ENCODE data around the gene IMMP1L.

- TF ChIP-seq, protein P1, sequence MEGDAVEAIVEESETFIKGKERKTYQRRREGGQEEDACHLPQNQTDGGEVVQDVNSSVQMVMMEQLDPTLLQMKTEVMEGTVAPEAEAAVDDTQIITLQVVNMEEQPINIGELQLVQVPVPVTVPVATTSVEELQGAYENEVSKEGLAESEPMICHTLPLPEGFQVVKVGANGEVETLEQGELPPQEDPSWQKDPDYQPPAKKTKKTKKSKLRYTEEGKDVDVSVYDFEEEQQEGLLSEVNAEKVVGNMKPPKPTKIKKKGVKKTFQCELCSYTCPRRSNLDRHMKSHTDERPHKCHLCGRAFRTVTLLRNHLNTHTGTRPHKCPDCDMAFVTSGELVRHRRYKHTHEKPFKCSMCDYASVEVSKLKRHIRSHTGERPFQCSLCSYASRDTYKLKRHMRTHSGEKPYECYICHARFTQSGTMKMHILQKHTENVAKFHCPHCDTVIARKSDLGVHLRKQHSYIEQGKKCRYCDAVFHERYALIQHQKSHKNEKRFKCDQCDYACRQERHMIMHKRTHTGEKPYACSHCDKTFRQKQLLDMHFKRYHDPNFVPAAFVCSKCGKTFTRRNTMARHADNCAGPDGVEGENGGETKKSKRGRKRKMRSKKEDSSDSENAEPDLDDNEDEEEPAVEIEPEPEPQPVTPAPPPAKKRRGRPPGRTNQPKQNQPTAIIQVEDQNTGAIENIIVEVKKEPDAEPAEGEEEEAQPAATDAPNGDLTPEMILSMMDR (IDR thresholded peaks at IDR 0.05 in 2 of 3, conservative IDR thresholded peaks at IDR 0.05 in 1 of 3; ENCODE audit: borderline replicate concordance in 1 of 3, insufficient read depth in 1 of 3, low read depth in 2 of 3, low read length in 2 of 3), result no peak
- no peak for TF ChIP-seq POLR2AphosphoS5 (IDR thresholded peaks at IDR 0.05; ENCODE audit: low read depth, low read length)
- no peak for TF ChIP-seq EZH2 (IDR thresholded peaks at IDR 0.05)
- no peak for TF ChIP-seq POLR2A (IDR thresholded peaks at IDR 0.05; ENCODE audit: borderline replicate concordance, extremely low read depth, insufficient read depth, insufficient read length)
- no peak for TF ChIP-seq CEBPB (IDR thresholded peaks at IDR 0.05; ENCODE audit: low read depth)
- no peak for TF ChIP-seq JUND (IDR thresholded peaks at IDR 0.05)
- no peak for TF ChIP-seq SP1 (IDR thresholded peaks at IDR 0.05; ENCODE audit: low read depth)
- no peak for TF ChIP-seq RAD21 (IDR thresholded peaks at IDR 0.05; ENCODE audit: low read depth)
- TF ChIP-seq YY1 (IDR thresholded peaks at IDR 0.05; ENCODE audit: extremely low read depth, insufficient replicate concordance, low read depth, low read length), result no peak
- TF ChIP-seq EZH2phosphoT487 (IDR thresholded peaks at IDR 0.05; ENCODE audit: borderline replicate concordance), result no peak
- TF ChIP-seq, protein P2, sequence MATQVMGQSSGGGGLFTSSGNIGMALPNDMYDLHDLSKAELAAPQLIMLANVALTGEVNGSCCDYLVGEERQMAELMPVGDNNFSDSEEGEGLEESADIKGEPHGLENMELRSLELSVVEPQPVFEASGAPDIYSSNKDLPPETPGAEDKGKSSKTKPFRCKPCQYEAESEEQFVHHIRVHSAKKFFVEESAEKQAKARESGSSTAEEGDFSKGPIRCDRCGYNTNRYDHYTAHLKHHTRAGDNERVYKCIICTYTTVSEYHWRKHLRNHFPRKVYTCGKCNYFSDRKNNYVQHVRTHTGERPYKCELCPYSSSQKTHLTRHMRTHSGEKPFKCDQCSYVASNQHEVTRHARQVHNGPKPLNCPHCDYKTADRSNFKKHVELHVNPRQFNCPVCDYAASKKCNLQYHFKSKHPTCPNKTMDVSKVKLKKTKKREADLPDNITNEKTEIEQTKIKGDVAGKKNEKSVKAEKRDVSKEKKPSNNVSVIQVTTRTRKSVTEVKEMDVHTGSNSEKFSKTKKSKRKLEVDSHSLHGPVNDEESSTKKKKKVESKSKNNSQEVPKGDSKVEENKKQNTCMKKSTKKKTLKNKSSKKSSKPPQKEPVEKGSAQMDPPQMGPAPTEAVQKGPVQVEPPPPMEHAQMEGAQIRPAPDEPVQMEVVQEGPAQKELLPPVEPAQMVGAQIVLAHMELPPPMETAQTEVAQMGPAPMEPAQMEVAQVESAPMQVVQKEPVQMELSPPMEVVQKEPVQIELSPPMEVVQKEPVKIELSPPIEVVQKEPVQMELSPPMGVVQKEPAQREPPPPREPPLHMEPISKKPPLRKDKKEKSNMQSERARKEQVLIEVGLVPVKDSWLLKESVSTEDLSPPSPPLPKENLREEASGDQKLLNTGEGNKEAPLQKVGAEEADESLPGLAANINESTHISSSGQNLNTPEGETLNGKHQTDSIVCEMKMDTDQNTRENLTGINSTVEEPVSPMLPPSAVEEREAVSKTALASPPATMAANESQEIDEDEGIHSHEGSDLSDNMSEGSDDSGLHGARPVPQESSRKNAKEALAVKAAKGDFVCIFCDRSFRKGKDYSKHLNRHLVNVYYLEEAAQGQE (IDR thresholded peaks at IDR 0.05; ENCODE audit: low read depth), result no peak
- no peak for TF ChIP-seq TCF7L2 (IDR thresholded peaks at IDR 0.05; ENCODE audit: borderline replicate concordance, extremely low read depth, insufficient read depth, insufficient read length)
- TF ChIP-seq SIN3A (IDR thresholded peaks at IDR 0.05; ENCODE audit: low read depth), result no peak
Observed at GRCh38 chr11:31408201-31408600, 101.2 kb downstream of the IMMP1L start.

Measured in HCT116 (cell line).